Astrocyte (in vitro differentiated cells and primary cell): ENCODE results near the gene PNPLA5. TPM values are rescaled to one million over a fixed set of nuclear protein-coding genes. Genes with fewer than 3 reads are reported as not detected.

Experiments
- DNase-seq: peaks from one replicate; pipeline ENCODE4 v3.0.0-alpha.2; 2010; ENCODE audit warnings: low read depth
- FAIRE-seq: peaks from 2 replicates; lab custom pipeline; 2011; peaks lifted over from hg19 to GRCh38; lab: Jason Lieb, UNC
- H2AFZ ChIP-seq: 2 replicates; pipeline ENCODE4 v1.6.0; 2012; ENCODE audit warnings: low read depth, low read length, inconsistent platforms
- H3K27ac ChIP-seq: 2 replicates; pipeline ENCODE4 v1.5.1; 2011; ENCODE audit warnings: low read depth, low read length, inconsistent platforms
- H3K27me3 ChIP-seq: 2 replicates; pipeline ENCODE4 v1.6.0; 2011; ENCODE audit warnings: low read length, inconsistent platforms; ENCODE audit not compliant: insufficient read depth
- H3K36me3 ChIP-seq: 2 replicates; pipeline ENCODE4 v1.5.1; 2011; ENCODE audit warnings: low read length, inconsistent platforms; ENCODE audit not compliant: insufficient read depth
- H3K4me1 ChIP-seq: 2 replicates; pipeline ENCODE4 v1.5.1; 2011; ENCODE audit warnings: low read length, inconsistent platforms; ENCODE audit not compliant: insufficient read depth
- H3K4me2 ChIP-seq: 2 replicates; pipeline ENCODE4 v1.6.0; 2012; ENCODE audit warnings: low read length, inconsistent platforms
- H3K4me3 ChIP-seq: 2 replicates; pipeline ENCODE4 v1.5.1; 2011; ENCODE audit warnings: low read depth, mild to moderate bottlenecking, low read length, inconsistent platforms; ENCODE audit not compliant: insufficient read depth
- H3K79me2 ChIP-seq: 2 replicates; pipeline ENCODE4 v1.6.0; 2012; ENCODE audit warnings: mild to moderate bottlenecking, low read length, inconsistent platforms; ENCODE audit not compliant: insufficient read depth
- H3K9ac ChIP-seq: 2 replicates; pipeline ENCODE4 v1.6.0; 2012; ENCODE audit warnings: mild to moderate bottlenecking, low read length, inconsistent platforms
- H3K9me3 ChIP-seq: 2 replicates; pipeline ENCODE4 v1.5.1; 2012; ENCODE audit warnings: low read depth, mild to moderate bottlenecking, low read length, inconsistent platforms; ENCODE audit not compliant: insufficient read depth
- H4K20me1 ChIP-seq: 2 replicates; pipeline ENCODE4 v1.6.0; 2012; ENCODE audit warnings: low read length, inconsistent platforms; ENCODE audit not compliant: insufficient read depth
- H3K27ac Mint-ChIP-seq: one replicate; pipeline ENCODE4 v1.8.0; 2021; ENCODE audit warnings: mild to moderate bottlenecking, mixed read lengths; ENCODE audit not compliant: unreplicated experiment
- H3K27me3 Mint-ChIP-seq: one replicate; pipeline ENCODE4 v1.8.0; 2021; ENCODE audit warnings: low read depth, mixed read lengths; ENCODE audit not compliant: unreplicated experiment
- H3K36me3 Mint-ChIP-seq: one replicate; pipeline ENCODE4 v1.8.0; 2021; ENCODE audit warnings: low read depth, mixed read lengths; ENCODE audit not compliant: unreplicated experiment
- H3K4me1 Mint-ChIP-seq: one replicate; pipeline ENCODE4 v1.8.0; 2021; ENCODE audit warnings: low read depth, mixed read lengths; ENCODE audit not compliant: unreplicated experiment
- H3K4me3 Mint-ChIP-seq: one replicate; pipeline ENCODE4 v1.8.0; 2021; ENCODE audit warnings: mild to moderate bottlenecking, moderate library complexity, mixed read lengths; ENCODE audit not compliant: unreplicated experiment
- H3K9me3 Mint-ChIP-seq: one replicate; pipeline ENCODE4 v1.8.0; 2021; ENCODE audit warnings: mild to moderate bottlenecking, mixed read lengths; ENCODE audit not compliant: unreplicated experiment
- EZH2 ChIP-seq: IDR thresholded peaks from 2 replicates; pipeline ENCODE4 v1.6.1; 2012; ENCODE audit warnings: mild to moderate bottlenecking, low read length, inconsistent platforms; ENCODE audit not compliant: insufficient read depth
- total RNA-seq: library from RNA; stranded (reverse); gene quantifications from 2 replicates; pipeline ENCODE4 v1.2.1, GENCODE V29; 2021
- TF ChIP-seq, protein P1 (sequence below): IDR thresholded peaks from 2 replicates; pipeline ENCODE4 v1.5.1; 2011; ENCODE audit warnings: low read depth, mild to moderate bottlenecking, inconsistent platforms, low read length, moderate library complexity; ENCODE audit not compliant: insufficient read depth

Gene PNPLA5
- total RNA-seq, 1 donor from 2014 or later = not detected

DNA sequence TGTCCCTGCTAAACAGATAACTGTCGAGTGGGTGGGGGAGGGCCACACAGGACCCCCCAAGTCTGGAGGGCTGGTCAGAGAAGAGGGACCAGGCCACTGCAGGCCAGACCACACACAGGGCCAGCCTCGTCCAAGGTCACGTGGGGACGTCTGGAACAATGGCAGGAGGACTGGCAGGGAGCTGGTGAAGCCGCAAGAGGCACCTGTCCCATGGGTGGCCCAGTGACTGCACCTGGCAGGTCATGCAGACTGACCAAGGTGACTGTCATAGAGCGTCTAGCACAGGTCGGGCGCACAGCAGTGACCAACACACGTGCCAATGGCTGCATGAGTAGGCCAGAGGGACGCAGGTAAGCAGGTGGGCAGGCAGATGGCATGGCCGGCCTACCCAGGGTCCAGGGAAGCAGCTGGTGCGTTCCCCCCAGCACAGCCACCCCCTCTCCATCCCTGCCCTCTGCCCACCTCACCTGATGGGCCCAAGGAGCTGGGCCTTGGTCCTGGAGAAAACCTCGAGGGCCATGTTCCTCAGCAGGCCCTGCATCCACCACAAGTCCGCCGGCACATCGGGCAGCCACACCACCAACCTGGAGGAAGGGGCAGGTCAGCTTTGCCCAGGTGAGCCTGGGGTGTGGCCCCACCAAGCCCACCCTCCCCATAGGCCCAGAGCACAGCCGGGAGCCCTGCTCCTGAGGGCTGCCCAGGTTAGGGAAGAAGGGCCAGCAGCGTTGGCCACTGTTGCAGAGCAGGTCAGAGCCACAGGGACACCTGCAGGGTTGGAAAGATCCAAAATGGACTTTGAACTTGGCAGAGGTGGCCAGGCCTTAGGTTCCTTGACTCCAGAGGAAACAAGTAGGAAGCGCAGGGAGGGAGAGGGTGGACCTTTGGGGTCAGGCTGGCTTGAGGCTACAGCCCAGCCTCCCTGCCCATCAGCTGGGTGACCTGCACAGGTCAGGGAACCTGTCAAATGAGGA is 10.4 kb downstream of the PNPLA5 start:
- Mint-ChIP-seq H3K27me3 (peaks cover 36% of the 10 kb centered on the region), H3K36me3 (peaks cover 2% of the 10 kb centered on the region), H3K9me3 (no peaks in the 10 kb centered on the region), H3K4me1 (no peaks in the 10 kb centered on the region), H3K27ac (no peak overlapping the region), H3K4me3 (no peak overlapping the region)
- Histone ChIP-seq H2AFZ (no peak overlapping the region), H3K4me3 (no peak overlapping the region), H3K27ac (no peak overlapping the region), H3K4me1 (no peaks in the 10 kb centered on the region), H3K4me2 (no peak overlapping the region), H3K27me3 (peaks cover 6% of the 10 kb centered on the region), H3K79me2 (no peaks in the 10 kb centered on the region), H4K20me1 (no peaks in the 10 kb centered on the region), H3K9ac (no peak overlapping the region), H3K36me3 (no peaks in the 10 kb centered on the region), H3K9me3 (no peaks in the 10 kb centered on the region)
- TF ChIP-seq EZH2 = no peak
- TF ChIP-seq, protein P1, sequence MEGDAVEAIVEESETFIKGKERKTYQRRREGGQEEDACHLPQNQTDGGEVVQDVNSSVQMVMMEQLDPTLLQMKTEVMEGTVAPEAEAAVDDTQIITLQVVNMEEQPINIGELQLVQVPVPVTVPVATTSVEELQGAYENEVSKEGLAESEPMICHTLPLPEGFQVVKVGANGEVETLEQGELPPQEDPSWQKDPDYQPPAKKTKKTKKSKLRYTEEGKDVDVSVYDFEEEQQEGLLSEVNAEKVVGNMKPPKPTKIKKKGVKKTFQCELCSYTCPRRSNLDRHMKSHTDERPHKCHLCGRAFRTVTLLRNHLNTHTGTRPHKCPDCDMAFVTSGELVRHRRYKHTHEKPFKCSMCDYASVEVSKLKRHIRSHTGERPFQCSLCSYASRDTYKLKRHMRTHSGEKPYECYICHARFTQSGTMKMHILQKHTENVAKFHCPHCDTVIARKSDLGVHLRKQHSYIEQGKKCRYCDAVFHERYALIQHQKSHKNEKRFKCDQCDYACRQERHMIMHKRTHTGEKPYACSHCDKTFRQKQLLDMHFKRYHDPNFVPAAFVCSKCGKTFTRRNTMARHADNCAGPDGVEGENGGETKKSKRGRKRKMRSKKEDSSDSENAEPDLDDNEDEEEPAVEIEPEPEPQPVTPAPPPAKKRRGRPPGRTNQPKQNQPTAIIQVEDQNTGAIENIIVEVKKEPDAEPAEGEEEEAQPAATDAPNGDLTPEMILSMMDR = no peak
- FAIRE-seq (no peak), DNase-seq (no peak)

DNA sequence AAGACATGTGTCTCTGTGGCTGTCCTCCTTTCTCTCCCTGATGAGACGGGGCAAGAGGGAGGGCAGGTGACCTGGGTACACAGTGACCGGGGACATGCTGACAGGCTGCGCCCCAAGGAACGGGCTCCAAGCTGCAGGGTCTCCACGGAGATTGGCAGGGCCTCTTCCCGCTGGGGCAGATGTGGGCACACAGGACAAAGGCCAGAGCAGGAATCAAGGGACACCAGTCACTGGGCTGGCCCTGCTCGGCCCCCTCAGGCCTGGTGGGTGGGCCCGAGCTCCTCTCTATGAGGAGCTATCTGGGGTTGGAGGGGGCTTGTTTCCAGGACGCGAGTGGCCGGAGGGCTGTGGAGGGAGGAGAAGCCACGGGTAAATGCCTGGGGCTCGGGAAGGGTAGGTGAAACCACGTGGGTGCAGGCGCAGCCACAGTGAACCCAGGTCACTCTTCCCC is 11.2 kb downstream of the PNPLA5 start:
- Histone ChIP-seq H3K4me2 (no peak overlapping the region), H3K4me3 (no peak overlapping the region), H3K27me3 (peaks cover 8% of the 10 kb centered on the region), H2AFZ (no peak overlapping the region), H3K9me3 (no peaks in the 10 kb centered on the region), H3K9ac (no peak overlapping the region), H3K4me1 (no peaks in the 10 kb centered on the region), H4K20me1 (no peaks in the 10 kb centered on the region), H3K36me3 (no peaks in the 10 kb centered on the region), H3K27ac (no peak overlapping the region), H3K79me2 (no peaks in the 10 kb centered on the region)
- no peak overlapping the region for H3K27ac Mint-ChIP-seq
- H3K4me1 Mint-ChIP-seq = no peaks in the 10 kb centered on the region
- peaks cover 2% of the 10 kb centered on the region for H3K36me3 Mint-ChIP-seq
- no peak overlapping the region for H3K4me3 Mint-ChIP-seq
- no peak for DNase-seq
- peaks cover 43% of the 10 kb centered on the region for H3K27me3 Mint-ChIP-seq
- TF ChIP-seq, protein P1 = no peak
- TF ChIP-seq EZH2 = no peak
- H3K9me3 Mint-ChIP-seq = no peaks in the 10 kb centered on the region
- FAIRE-seq = no peak
